Left renal cortex interstitium (tissue), 4 donors: ENCODE data around the gene BCAN. TPM values are rescaled to one million over a fixed set of nuclear protein-coding genes. Genes with fewer than 3 reads are reported as not detected.
A peak's percentile ranks its signal among the peaks of the same experiment; 100 is the strongest.

Source experiments
- DNase-seq, 4 donors: peaks; one replicate each; pipeline ENCODE4 v3.0.0-alpha.2; 2013; ENCODE audit warnings: low read depth in 4 of 4, low spot score in 2 of 4, missing footprints in 1 of 4
- polyA plus RNA-seq, 4 donors: library from polyadenylated mRNA; unstranded; fragments of 120-200 nt; gene quantifications; one replicate each; pipeline ENCODE4 v1.2.1, GENCODE V29; 2013; ENCODE audit not compliant: insufficient read length in 4 of 4

Gene BCAN
- polyA plus RNA-seq, 4 donors, result 0.22 to 4.1 (median 0.42) TPM

- DNase-seq, result peak in 1 of 4 donors; percentile 81
Measured at GRCh38 chr1:156692925-156693847, 51.3 kb downstream of the BCAN start.

GRCh38 chr1:156693848-156694689 lies 52.2 kb downstream of the BCAN start:
- no peak for DNase-seq

DNA sequence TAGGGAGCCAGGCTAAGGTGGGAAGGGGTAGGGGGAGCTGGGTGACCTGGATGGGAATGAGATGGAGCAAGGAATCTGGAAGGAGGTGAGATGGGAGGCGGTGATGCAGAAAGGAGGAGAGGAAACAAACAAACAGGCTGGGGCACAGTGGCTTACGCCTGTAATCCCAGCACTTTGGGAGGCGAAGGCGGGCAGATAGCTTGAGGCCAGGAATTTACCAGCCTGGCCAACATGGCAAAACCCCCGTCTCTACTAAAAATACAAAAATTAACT lies 52.7 kb downstream of the BCAN start:
- DNase-seq, result no peak

GRCh38 chr1:156696755-156697154 lies 54.8 kb downstream of the BCAN start:
- DNase-seq, result no peak

DNA sequence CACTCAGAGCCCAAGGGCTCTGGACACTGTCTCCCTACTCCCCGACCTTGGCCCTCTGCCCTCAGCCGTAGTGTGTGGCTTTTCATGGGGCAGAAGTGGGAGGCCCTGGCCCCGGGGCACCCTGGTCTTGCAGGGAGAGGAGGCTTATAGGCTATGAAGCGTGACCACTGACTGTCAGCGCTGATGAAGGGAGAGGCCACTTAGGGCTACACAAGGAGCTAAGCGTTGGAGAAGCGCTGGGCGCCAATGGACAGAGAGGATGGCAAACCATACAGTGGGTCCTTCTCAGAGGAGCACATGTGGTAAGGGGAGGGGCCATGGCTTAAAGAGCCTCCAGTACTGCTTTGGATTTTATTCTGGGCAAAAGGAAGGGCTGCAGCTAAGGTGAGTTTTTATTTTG lies 55.6 kb downstream of the BCAN start:
- no peak for DNase-seq

- no peak for DNase-seq
Measured at GRCh38 chr1:156698995-156699394, 57.1 kb downstream of the BCAN start.

GRCh38 chr1:156700736-156701531 lies 59.0 kb downstream of the BCAN start:
- no peak for DNase-seq

- DNase-seq, result no peak
Measured at GRCh38 chr1:156703336-156703735, 61.4 kb downstream of the BCAN start.

- no peak for DNase-seq
Measured at GRCh38 chr1:156703741-156704140, 61.8 kb downstream of the BCAN start.

- no peak for DNase-seq
Measured at GRCh38 chr1:156704166-156704711, 62.3 kb downstream of the BCAN start.

GRCh38 chr1:156704930-156705320 lies 63.0 kb downstream of the BCAN start:
- no peak for DNase-seq

DNA sequence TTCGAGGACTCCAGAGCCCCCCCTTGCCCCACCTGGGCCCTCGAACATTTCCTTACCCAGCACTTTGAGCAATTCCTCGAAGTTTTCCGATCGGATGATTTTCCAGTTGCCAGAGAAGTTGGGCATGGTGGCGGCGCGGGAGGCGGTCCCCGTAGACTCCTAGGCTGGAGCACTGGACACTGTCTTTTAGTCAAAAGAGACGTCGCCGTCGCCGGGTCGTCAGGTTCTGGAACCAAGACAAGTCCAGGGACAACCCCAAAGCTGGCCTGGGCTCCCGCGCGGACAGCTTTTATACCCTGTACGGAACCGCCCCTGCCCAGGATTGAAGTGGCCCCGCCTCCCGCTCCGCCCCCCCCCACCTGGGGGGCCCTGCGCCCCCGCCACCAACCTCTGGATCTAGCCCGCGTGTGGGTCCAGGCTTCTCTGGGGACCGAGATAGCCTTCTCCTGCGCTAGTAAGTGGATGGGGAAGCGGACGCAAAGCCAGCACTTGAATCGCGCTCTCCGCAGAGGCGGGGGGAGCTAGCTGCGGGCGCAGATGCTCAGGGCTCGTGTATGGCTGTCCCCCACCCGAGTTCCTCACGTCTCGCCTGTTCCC lies 63.5 kb downstream of the BCAN start, which contains the start of gene CRABP2:
Gene CRABP2 (minus strand): TSS at position 263 of the 597 bp plus-strand sequence. CDS start 137 bp downstream, at position 126.
- no peak for DNase-seq

GRCh38 chr1:156705918-156706656 lies 64.2 kb downstream of the BCAN start:
- peak in 2 of 4 donors; percentile 79 to 80 for DNase-seq

DNA sequence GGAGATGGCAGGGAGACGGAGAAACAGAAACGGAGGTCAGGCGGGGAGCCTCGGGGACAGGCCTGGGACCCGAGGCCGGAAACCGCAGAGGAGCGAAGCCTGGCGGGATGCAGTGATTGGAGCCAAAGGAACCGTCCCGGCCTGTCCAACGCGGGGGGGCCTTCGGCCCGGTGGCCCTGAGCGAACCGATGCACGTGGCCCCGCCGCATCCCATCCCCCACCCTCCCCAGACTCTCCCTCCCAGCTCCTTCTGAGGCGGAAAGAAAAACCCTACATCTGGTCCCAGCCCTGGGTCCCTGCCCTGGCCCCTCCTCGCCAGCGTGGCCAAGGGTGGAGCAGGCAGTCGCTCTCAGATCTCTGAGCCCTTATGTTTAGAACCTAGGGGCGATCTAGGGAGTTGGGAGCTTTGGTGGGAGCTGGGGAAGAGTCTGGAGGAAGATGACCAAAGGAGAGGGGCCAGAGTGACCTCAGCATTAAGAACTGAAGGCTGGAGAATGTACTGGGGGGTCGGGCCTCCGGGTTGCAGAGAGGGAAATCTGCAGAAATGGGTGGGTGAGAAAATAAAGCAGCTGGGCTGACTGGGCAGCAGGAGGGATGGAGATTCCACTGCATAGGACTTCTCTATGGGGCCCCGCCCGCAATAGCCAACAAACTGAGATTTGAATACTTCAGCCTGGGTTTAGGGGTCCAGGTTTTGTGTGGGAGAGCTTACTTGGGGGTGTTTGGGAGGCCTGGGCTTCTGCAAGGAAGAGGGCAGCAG lies 64.9 kb downstream of the BCAN start:
- no peak for DNase-seq

GRCh38 chr1:156707417-156708217 lies 65.7 kb downstream of the BCAN start:
- no peak for DNase-seq

- DNase-seq, result no peak
Measured at GRCh38 chr1:156708218-156708661, 66.3 kb downstream of the BCAN start.

GRCh38 chr1:156709031-156709430 lies 67.1 kb downstream of the BCAN start:
- no peak for DNase-seq
